Measurements from ENCODE around the gene RBM34.
"Not testable (repeated sequence)": the region's sequence is repeated elsewhere in the genome, so short reads cannot be mapped to it uniquely, and the experiment has no call there.

RBM34 gene

DNA sequence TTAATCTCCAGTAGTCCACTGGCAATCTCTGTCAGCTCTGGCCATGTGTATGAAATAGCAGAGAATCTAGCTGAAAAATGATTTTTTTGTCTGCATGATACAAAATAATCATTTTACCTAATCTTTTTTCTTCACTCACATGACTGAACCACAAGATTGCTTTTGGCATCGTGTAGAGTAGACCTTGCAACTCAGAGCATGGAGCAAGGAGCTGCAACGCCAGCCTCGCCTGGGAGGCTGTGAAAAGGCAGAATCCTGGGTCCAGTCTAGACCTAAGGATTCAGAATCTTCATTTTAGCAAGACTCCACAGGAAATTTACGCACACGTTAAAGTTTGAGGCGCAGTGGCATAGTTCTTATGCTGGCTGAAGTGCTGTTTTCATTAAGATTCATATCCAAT, 72.6 kb downstream of the RBM34 start:
- no peak for DNase-seq

DNA sequence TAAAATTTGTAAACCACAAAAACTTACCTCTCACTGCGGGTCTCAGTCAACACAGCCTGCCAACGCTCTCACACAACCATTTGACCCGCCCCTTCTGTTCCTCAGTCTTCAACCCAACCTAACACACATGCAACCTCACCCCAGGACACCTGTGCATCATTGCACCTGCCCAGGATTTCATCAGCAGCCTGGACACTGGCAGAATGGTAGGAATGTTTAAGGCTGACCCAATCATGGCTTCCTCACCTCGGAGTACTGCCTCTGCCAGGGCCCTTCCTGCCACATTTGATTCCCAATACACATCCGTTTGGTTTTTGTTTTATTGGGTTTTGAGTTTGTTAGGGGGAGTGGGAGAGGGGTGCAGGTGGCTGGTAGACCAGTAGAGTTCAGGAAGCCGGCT, 73.1 kb downstream of the RBM34 start:
- DNase-seq: no peak

DNA sequence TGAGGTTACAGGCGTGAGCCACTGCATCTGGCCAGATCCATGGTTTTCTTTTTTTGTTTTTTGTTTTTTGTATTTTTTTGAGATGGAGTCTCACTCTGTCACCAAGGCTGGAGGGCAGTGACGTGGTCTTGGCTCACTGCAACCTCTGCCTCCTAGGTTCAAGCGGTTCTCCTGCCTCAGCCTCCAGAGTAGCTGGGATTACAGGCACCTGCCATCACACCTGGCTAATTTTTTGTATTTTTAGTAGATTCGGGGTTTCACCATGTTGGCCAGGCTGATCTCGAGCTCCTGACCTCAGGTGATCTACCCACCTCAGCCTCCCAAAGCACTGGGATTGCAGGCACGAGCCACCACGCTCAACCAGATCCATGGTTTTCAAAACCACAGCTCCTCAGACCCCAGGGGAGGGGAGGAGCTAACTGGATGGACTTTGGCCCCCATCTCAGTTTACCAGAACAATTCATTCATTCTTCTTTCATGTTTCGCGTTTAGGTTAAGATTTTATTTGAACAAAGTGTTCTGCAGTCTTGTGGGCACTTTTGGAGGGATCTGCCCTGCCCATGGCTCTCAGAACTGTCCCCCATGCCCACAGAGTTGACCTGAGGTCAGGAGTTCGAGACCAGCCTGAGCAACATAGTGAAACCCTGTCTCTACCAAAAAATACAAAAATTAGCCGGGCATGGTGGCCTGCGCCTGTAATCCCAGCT, 75.5 kb downstream of the RBM34 start:
- DNase-seq: not testable (repeated sequence)
